GM21526 (cell line): Measurements from ENCODE around the gene NET1.

Experiments used
- ATAC-seq: cut with Tn5 transposase; IDR thresholded peaks from one replicate; pipeline ENCODE4 v1.9.1; 2021; ENCODE audit warnings: moderate library complexity; ENCODE audit not compliant: unreplicated experiment, low FRiP score

The NET1 gene

DNA sequence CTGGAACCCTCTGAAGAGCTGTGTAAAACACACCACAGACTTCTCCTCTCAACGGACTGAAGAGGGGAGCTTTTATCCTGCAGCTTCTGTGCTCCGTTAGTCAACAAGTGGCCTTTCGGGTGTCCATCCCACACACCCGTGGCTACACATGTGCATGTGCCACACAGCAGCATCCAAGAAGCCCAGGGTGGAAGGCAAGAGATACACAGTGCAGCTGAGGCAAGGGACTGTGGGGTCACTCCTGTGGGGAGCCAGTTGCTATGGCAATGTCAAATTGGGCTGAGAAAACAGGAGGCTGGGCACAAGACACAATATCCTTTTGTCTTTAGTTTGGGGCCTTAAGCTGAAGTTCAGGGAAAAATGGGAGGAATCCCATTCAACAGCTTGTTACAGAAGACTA lies 28.7 kb downstream of the NET1 start:
- no peak for ATAC-seq

DNA sequence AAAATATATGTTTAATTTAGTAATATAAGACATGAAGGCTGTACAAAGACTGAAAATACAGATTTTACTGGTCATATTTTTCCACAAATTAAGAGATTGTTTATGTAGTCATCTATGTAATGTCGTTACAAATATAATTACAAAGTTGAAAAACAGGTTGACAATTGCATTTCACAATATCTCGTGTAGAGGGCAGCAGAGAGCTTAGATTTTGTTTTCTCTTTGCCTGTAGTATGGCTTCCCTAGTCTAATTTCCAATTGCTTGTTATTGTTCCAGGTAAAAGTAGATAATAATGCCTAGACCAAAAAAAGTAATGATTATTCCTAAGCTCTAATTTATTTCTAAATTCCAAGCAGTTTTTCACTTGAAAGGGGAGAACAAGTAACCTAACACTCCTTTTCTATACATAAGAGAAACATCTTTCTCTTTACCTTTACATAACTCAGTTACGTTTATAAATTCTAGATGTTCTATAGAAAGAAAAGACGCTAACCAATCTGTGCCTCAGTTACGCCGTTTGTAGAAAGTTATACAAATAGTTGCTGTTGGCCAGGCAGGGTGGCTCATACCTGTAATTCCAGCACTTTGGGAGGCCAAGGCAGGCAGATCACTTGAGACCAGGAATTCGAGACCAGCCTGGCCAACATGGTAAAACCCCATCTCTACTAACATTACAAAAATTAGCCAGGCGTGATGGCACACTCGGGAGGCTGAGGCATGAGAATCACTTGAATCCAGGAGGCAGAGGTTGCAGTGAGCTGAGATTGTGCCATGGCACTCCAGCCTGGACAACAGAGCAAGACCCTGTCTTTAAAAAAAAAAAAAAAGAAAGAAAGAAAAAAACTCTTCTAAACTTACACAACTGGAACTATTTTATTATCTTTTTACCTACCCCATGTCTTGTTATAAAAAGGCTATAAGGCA lies 30.0 kb downstream of the NET1 start:
- ATAC-seq: no peak

DNA sequence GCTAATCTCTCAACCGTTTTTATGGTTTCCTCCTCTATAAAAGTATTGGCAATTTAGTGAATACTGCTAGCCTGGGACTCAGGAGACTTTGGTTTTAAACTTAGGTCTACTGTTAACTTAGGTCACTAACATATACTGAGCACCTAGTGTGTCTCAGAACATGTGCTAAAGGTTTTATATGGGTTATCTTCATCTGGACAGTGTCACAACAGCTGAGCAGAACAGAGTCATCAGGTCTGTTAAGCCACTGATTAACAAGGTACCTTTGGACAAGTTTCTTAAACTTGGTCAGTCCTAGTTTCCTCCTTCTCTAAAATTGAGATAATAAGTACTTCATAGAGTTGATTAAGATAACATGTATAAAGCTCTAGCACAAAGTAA lies 30.6 kb downstream of the NET1 start:
- ATAC-seq: no peak

DNA sequence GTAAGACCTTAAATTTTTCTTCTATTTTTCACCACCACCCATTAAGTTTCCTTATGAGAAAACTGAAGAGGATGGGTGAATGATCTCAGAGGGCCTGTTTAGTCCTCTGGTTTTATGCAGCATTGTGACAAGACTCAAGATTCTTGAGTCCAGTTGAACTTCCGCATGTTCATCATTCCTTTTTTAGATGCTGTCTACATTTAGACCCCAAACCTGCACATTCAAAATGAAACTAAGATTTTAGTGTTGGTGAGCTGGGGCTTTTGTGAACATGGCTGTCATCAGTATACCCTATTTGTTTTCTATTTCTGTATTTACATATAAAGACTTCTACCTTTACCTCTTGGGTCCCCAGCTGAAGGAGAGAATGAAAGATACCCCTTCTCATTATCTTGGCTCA lies 31.1 kb downstream of the NET1 start:
- peak; percentile 68 for ATAC-seq

DNA sequence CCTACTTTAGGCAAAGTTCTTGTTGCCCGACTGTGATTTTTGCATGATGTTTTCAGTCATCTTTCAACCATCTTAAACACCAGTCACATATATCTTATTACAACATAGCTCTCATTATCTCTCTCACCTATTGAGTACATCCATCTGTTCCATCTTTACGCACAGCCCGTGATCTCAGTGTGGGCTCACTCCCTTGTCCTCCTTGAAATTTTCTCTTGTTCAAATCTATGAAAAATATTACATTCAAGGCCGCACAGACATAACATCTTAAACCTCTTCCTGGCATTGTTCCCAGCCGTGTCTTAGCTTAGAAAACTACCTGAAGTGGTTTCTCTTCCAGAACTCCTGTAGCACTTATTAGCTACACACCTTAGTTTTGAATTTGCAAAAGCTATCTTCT lies 32.6 kb downstream of the NET1 start:
- ATAC-seq: no peak

DNA sequence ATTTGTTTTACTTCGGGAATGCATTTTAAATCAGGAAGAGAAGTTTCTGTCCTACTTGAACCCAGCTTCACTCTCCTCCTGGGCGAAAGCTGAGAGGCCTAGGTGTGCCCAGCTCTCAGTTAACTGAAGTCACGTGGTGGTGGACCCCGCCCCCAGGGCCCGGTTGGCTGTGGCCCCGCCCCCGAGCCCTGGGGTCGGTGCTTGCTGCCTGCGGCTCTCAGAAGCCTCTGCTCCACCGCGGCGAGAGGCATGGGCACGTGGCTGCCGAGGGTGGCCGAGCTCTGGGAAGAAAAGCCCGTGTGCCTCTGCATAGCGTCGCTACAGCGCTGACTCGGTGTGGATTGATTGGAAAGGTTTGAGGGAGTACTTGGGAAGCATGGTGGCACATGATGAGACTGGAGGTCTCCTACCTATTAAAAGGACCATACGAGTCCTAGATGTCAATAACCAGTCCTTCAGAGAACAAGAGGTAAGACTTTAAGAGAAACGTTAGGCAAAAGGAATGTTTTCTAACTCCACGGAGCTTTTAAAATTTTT lies 34.1 kb downstream of the NET1 start:
- no peak for ATAC-seq

DNA sequence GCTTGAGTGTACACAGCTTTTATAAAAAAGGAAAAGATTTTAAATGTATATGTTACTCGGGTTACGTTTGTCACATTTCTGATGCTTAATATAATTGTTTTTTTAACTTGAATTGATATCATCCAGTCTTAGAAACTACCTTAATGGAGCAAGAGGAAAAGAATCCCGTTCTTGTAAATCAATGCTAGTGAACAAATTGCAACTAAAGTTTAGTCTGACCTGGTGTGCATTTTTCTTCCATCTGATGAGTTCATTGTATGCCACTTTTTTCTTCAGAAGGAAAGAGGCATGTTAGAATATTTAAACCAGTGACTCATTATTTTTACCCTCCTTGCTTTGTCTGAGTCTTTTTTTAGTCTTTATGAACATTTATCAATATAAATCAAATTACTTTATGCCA lies 34.7 kb downstream of the NET1 start:
- ATAC-seq: no peak

DNA sequence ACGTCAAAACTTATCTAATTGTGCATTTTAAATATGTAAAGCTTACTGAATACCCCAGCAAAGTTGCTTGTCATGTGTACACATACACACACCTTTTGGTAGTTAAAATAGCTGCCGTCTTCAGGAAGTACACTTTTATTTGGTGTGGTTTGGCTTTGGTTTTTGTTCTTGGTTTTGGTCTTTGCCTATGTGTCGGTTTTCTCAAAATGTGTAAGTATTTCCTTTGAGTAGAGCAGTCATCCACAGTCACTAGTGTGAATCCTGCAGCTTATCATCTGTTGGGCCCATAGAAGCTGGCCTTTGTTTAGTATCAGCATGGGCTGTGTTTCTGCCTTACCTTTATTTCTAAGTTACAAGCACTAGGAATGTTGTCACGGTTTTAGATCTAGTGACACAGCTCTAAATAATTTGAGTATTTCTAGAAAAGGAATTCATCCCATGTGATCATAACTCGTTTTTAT lies 35.3 kb downstream of the NET1 start:
- peak; percentile 73 for ATAC-seq

DNA sequence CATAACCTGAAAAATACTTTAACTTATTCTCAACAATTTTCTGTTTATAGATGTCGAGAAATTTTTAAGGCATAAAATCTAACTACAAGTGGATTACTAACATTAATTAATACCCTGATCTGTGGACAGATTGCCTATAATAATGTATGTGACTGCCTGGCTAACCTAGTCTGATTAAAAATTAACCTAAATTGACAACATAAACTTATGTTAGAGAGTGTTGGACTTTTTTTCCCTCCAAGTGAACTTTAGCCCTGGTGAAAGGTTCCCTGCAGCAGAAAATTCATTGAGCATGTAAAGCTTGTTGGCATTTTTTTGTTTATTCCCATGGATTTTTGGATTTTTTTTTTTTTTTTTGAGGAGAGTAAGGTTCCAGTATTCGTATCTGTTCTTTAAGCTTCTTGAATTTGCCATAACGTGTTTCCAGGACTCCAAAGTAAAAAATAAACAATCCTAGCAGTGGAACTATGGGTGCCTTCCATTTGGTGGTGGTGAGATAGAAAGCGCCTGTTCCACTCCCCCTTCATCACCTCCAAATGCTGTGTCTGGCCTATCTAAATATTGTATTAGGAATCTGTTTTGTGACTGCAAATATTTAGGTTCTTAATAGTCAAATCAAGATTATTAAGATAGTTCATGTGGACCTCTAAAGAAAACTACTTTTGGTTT lies 36.1 kb downstream of the NET1 start:
- no peak for ATAC-seq

DNA sequence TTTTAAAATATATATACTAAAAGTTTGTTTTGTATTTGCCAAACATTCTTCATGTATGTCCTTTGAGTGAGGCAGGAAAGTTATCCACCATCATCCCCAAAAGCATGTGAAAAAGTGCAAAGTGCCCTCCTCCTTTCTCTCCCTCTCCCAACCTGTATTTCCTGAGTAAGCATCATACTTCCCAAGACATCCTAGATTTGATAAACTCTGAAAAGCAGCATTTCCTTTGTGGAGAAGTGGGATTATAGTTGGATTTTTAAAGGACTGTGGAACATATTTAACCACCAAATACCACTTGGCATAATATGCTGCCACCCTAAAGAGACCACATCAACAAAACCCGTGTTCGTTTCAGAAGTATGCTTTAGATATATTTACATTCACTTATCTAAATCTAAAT lies 36.9 kb downstream of the NET1 start:
- no peak for ATAC-seq

DNA sequence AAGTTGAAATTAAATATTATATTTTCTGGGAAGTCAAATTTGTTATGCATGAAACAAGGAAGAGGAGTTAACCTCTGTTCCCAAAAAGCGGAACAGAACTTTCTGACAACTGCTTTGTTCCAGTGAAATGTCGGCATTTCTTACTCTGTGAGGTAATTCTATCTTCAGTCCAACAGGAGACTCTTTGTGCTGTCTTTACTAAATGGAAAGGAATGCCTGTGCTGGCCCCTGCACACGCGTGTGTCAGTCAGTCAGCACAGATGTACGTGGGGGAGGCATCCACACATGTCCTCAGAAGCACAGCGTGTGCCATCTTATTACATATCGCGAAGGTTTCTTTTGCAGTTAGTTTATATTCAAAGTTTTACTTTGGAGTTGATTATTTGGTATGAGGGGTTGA lies 37.5 kb downstream of the NET1 start:
- no peak for ATAC-seq

DNA sequence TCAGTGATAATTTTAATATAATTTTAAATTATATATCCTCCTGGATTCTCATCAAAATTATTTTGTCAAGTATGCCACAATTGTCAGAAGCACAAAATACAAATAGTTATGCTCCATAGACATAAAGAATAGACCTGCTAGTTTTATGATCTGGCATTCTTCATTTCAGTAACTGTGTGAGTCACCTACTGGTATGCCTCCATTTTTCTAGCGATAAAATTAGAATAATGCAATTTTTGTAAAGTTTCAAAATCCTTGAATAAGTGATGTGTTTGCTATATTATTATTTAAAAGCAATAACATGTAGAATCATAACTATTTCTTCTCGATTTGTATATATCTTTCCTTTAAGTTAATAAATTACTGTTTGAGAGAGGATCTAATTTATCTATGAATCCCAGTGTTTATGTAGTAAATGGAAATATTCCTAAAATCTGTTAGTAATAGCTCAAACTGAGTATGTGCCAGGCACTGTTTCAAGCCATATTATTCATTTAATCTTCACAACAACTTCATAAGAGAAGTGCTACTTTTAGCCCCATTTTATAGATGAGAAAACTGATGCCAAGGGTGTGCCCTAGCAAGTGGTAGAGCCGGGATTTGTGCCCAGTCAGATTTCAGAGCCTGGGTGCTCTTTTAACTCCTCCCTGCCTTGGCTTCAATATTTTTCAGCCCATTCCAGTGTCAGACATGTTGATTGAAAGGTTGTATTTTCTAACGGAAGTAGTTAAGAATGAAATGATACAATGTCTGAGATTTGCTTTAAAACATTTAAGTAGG lies 38.4 kb downstream of the NET1 start:
- no peak for ATAC-seq

DNA sequence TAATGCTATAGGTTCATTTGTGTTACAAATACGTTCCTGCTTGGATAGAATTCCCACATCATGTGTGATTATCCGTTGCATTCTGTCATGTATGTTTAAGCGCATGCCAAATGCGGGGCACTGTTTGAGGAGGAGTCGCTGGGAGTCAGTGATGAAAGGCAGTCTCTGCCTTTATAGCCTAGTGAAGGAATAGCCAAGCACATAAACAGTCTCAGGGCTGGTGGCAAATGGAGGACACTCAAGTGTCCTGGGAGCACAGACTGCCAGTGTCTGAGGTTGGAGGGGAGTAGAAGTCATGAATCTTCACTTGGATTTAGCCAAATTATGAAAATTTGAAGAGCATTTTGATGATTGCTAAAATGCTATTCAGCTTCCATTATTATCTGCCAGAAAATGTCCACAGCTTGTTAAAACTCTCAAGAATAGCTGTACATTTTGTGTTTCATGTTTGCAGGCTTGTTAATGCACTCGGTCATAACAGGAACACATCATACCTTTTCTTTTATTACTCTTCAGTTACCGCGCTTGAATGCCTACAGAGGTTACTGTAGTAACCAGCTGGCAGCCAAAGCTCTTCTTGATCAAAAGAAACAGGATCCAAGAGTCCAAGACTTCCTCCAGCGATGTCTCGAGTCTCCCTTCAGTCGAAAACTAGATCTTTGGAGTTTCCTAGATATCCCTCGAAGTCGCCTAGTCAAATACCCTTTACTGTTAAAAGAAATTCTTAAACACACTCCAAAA lies 41.6 kb downstream of the NET1 start:
- no peak for ATAC-seq

DNA sequence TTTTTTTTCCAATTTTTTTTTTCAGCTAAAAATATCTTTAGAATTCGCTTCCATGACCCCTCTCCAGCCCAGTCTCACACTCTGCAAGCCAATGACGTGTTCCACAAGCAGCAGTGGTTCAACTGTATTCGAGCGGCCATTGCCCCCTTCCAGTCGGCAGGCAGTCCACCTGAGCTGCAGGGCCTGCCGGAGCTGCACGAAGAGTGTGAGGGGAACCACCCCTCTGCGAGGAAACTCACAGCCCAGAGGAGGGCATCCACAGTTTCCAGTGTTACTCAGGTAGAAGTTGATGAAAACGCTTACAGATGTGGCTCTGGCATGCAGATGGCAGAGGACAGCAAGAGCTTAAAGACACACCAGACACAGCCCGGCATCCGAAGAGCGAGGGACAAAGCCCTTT lies 44.2 kb downstream of the NET1 start:
- ATAC-seq: no peak

DNA sequence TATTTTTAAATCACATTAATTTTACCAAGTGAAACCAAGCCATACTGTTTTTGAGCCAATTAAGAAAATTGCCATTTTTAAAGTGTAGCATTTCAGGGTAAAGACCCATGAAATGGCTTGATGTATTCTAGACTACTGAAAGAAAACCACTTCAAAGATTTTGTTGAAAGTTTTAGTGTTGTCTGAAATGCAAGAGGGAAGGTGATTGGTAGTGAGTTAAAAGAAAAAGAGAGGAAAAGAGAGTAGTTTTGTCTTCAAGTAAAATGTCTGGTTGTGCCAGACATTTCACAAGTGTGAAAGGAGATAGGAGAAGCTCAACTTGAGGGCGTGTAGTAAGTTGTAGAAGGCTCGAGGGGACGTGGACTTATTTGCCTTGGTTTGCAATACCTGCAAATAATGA lies 45.4 kb downstream of the NET1 start:
- no peak for ATAC-seq

DNA sequence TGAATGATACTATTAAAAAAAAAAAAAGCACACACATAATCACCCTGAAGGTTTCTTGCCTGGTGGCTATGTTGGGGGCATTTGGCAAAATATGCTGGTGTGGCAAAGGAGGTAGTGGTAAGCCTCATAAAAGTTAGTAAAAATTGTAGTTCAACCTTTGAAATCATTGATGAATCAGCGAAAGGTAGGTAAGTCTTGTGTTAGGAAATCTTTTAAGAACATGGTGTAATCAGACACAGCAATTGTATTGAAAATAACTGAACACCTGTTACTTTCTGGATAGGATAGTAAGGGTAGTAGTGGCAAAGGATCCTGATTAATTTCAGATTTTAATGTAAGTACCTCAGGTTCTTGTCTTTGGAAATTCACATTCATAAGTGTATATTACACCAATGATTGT lies 46.1 kb downstream of the NET1 start:
- ATAC-seq: no peak

DNA sequence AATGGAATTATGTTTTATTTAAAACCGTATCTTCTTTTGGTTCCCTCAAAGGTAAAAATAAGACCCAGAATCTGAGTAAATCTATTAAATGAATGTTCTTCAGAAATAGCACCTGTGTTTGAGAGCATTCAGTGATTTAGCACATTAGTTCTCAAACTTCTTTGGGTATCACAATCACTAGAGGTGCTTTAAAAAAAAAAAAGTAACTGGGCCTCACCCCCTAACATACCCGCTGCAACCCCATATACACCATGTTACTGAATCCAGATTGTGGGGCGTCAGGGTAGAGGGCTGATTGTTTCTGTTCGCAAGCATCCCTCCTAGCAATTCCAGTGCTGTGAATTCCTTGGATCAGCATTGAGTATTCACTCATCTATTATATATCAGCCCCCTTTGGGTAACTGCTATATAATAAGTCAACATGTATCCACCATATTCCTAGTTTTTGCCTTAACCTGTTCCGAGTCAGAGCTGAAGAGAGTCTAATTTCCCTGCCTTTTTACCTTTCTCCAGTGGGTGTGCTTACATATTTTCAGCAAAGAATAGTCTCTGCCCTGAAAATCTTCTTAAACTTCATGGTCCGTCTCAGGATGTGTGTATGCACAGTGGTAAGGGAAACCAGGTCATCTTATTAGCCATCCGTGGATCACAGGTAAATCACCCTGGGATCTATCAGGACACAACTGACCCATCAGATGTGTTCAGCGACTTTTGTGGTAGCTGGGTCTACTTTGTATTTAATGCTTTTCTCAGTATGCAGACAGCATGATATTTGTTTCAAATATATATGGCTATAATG lies 46.8 kb downstream of the NET1 start:
- ATAC-seq: no peak

DNA sequence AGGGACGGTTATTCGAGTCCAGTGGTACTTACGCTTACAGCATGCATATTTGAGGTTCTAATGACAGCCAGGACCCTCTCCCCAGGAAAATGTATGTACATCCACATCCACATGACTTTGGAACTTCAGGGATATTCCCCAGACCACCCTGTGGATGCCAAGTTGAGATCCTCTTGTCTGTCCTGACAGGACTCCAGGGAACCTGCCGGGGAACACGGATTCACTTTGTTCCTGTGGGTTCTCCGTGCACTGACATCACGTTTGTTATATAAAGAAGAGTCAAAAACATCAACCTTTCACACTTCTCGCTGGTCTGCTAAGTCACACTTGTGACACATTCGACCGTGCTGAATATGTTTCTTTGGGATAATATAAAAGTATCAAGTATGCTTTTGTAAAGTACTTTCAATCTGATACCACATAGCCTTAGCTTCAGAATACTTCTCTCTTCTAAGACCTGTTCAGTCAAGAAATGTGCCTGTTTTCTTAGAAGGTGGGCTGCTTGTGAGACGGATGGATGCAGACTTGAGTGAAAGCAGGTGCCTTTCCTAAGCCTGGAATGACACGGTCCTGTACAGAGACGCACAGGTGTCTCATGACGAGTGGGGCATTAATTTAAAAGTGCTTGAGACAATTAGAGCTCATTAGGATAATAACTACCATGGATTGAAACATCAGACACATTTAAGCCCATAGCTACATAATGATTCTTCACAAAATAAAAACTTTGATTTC lies 48.3 kb downstream of the NET1 start:
- ATAC-seq: no peak

DNA sequence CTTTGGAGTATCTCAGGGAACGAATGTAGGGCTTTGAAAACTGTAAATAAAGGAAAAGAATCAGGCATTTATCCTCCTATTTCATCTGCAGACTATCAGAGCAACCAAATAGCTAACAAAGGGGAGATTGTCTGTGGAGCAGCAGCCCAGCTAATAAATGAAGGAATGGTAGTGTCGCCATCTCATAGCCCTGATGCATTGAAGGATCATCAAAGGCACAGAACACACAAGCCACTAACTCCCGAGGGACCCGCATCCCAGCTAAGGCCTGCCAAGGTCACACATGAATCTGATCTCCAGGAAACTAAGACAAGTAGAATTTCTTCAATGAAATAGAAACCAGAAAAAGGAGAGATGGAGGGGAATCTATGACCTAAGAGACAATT lies 48.8 kb downstream of the NET1 start:
- ATAC-seq: no peak
